Spleen (tissue), 7 donors: ENCODE measurements around the gene OTUD6A.

Experiments used
- POLR2A ChIP-seq, 3 donors: fragments of 450-650 bp; IDR thresholded peaks; one replicate each; pipeline ENCODE4 v1.5.1; 2017; ENCODE audit warnings: antibody characterized with exemption in 3 of 3, mild to moderate bottlenecking in 1 of 3
- POLR2AphosphoS5 ChIP-seq, 3 donors: sonication (generic); formaldehyde crosslinking; IDR thresholded peaks; one replicate each; pipeline ENCODE4 v1.5.1; 2017; ENCODE audit warnings: antibody characterized with exemption in 3 of 3
- TF ChIP-seq, protein P1 (sequence below), 11 experiments: fragments of 200-600 bp in 7 of 11; fragments of 450-650 bp in 4 of 11; sonication (generic) in 4 of 11; IDR thresholded peaks in 8 of 11; conservative IDR thresholded peaks in 3 of 11; 1 replicate in 7 of 11; 2 replicates in 4 of 11; pipeline versions ENCODE4 v1.4.0 to v1.8.0; 2016 to 2021; ENCODE audit warnings: antibody characterized with exemption in 11 of 11, inconsistent platforms in 4 of 11, mild to moderate bottlenecking in 1 of 11
- donor health status: DM: no; HTN: no; CAD: no; lungs with moderate emphysema.
- donor health status: DM: no; HTN: no; CAD: no.
- donor health status: DM: no; HTN: no; CAD: no.

DNA sequence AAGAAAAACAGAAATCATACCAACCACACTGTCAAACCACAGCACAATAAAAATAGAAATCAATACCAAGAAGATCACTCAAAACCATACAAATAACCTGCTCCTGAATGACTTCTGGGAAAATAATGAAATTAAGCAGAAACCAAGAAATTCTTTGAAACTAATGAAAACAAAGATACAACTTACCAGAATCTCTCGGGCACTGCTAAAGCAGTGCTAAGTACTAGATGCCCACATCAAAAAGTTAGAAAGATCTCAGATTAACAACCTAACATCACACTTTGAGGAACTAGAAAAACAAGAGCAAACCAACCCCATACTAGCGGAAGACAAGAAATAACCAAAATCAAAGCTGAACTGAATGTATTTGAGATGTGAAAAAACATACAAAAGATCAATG lies 45.7 kb upstream of the OTUD6A start:
- TF ChIP-seq, protein P1, sequence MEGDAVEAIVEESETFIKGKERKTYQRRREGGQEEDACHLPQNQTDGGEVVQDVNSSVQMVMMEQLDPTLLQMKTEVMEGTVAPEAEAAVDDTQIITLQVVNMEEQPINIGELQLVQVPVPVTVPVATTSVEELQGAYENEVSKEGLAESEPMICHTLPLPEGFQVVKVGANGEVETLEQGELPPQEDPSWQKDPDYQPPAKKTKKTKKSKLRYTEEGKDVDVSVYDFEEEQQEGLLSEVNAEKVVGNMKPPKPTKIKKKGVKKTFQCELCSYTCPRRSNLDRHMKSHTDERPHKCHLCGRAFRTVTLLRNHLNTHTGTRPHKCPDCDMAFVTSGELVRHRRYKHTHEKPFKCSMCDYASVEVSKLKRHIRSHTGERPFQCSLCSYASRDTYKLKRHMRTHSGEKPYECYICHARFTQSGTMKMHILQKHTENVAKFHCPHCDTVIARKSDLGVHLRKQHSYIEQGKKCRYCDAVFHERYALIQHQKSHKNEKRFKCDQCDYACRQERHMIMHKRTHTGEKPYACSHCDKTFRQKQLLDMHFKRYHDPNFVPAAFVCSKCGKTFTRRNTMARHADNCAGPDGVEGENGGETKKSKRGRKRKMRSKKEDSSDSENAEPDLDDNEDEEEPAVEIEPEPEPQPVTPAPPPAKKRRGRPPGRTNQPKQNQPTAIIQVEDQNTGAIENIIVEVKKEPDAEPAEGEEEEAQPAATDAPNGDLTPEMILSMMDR (IDR thresholded peaks at IDR 0.05 in 8 of 11, conservative IDR thresholded peaks at IDR 0.05 in 3 of 11) = no peak
- TF ChIP-seq POLR2A (IDR thresholded peaks at IDR 0.05) = no peak
- TF ChIP-seq POLR2AphosphoS5 (IDR thresholded peaks at IDR 0.05) = no peak
